Endothelial cell of umbilical vein (primary cell): ENCODE data around the gene AKAP1. TPM values are rescaled to one million over a fixed set of nuclear protein-coding genes. Genes with fewer than 3 reads are reported as not detected.

Source experiments
- BruUV-seq: library from RNA; stranded (reverse); fragments of 400-500 nt; replicated peaks from 2 replicates; lab custom pipeline; 2021; lab: Mats Ljungman, UMichigan
- CTCF ChIA-PET: fragments of 300-600, 350-600 bp; sonication (Branson Sonifier 250); formaldehyde crosslinking; loops from one replicate; lab custom pipeline; 2021; ENCODE audit warnings: antibody characterized with exemption, inconsistent platforms; lab: Charles Lee
- POLR2A ChIA-PET: fragments of 300-600, 350-600 bp; sonication (Branson Sonifier 250); formaldehyde crosslinking; loops from one replicate; lab custom pipeline; 2021; ENCODE audit warnings: antibody characterized with exemption, inconsistent platforms; lab: Charles Lee
- DNase-seq: peaks from one replicate; pipeline ENCODE4 v3.0.0-alpha.2; 2011; ENCODE audit warnings: low read depth, low spot score
- FAIRE-seq: peaks from 2 replicates; lab custom pipeline; 2011; peaks lifted over from hg19 to GRCh38; lab: Jason Lieb, UNC
- H2AFZ ChIP-seq: 2 replicates; pipeline ENCODE4 v1.6.0; 2012; ENCODE audit warnings: low read depth, low read length, control low read depth, inconsistent platforms
- H3K27ac ChIP-seq: 2 replicates; pipeline ENCODE4 v1.5.1; 2011; ENCODE audit warnings: low read depth, mild to moderate bottlenecking, control low read depth, low read length, moderate library complexity; ENCODE audit not compliant: insufficient read depth
- H3K27me3 ChIP-seq, 2 experiments: 2 replicates each; pipeline versions ENCODE4 v1.6.0 to v1.6.1; 2011; ENCODE audit warnings: low read length in 2 of 2, mixed read lengths in 1 of 2; ENCODE audit not compliant: control insufficient read depth in 2 of 2, insufficient read depth in 2 of 2
- H3K36me3 ChIP-seq, 2 experiments: 2 replicates in 1 of 2; 3 replicates in 1 of 2; pipeline ENCODE4 v1.5.1; 2011; ENCODE audit warnings: low read length in 2 of 2, mild to moderate bottlenecking in 1 of 2, moderate library complexity in 1 of 2; ENCODE audit not compliant: control insufficient read depth in 2 of 2, insufficient read depth in 2 of 2; ENCODE audit errors: extremely low read depth in 1 of 2
- H3K4me1 ChIP-seq: 3 replicates; pipeline ENCODE4 v1.5.1; 2011; ENCODE audit warnings: mild to moderate bottlenecking, low read length; ENCODE audit not compliant: control insufficient read depth, insufficient read depth; ENCODE audit errors: extremely low read depth
- H3K4me2 ChIP-seq: 2 replicates; pipeline ENCODE4 v1.6.1; 2011; ENCODE audit warnings: low read length, control low read depth, mixed read lengths; ENCODE audit not compliant: insufficient read depth
- H3K4me3 ChIP-seq, 3 experiments: fragments of 200-600 bp in 1 of 3; sonication (generic), shearing (Covaris generic) in 1 of 3; replicated peaks in 1 of 3; 2 replicates each; pipeline ENCODE4 v1.5.1; 2011 to 2016; ENCODE audit warnings: control low read depth in 3 of 3, low read length in 3 of 3, mild to moderate bottlenecking in 2 of 3, inconsistent platforms in 1 of 3, low read depth in 1 of 3, moderate library complexity in 1 of 3; ENCODE audit not compliant: insufficient read depth in 1 of 3
- H3K79me2 ChIP-seq: 2 replicates; pipeline ENCODE4 v1.6.0; 2012; ENCODE audit warnings: low read length, inconsistent platforms; ENCODE audit not compliant: control insufficient read depth, insufficient read depth
- H3K9ac ChIP-seq: replicated peaks from 2 replicates; pipeline ENCODE3; 2011; ENCODE audit warnings: low read length, control low read depth; ENCODE audit not compliant: insufficient read depth; ENCODE audit errors: extremely low read depth
- H3K9me1 ChIP-seq: replicated peaks from 3 replicates; pipeline ENCODE4 v1.6.0; 2011; ENCODE audit warnings: mild to moderate bottlenecking, low read length; ENCODE audit not compliant: control insufficient read depth, insufficient read depth; ENCODE audit errors: extremely low read depth
- H3K9me3 ChIP-seq: replicated peaks from 2 replicates; pipeline ENCODE4 v1.5.1; 2012; ENCODE audit warnings: low read length, inconsistent platforms; ENCODE audit not compliant: control insufficient read depth, insufficient read depth
- H4K20me1 ChIP-seq: replicated peaks from 2 replicates; pipeline ENCODE3; 2011; ENCODE audit warnings: mild to moderate bottlenecking, low read length; ENCODE audit not compliant: control insufficient read depth, insufficient read depth; ENCODE audit errors: extremely low read depth
- CTCF ChIP-seq, 2 donors: IDR thresholded peaks; 1 replicate in 1 of 2; 2 replicates in 1 of 2; pipeline ENCODE4 v1.5.1; 2011; ENCODE audit warnings: low read length in 2 of 2, mild to moderate bottlenecking in 2 of 2, moderate library complexity in 2 of 2, control low read depth in 1 of 2, inconsistent platforms in 1 of 2, low read depth in 1 of 2; ENCODE audit not compliant: insufficient read depth in 1 of 2; ENCODE audit errors: extremely low read depth in 1 of 2
- EZH2 ChIP-seq: IDR thresholded peaks from 2 replicates; pipeline ENCODE4 v1.6.1; 2012; ENCODE audit warnings: borderline replicate concordance, low read depth, mild to moderate bottlenecking, moderate library complexity, low read length, inconsistent platforms; ENCODE audit not compliant: severe bottlenecking
- FOS ChIP-seq: IDR thresholded peaks from 2 replicates; pipeline ENCODE4 v1.6.1; 2011; ENCODE audit warnings: mild to moderate bottlenecking, low read length, moderate library complexity, borderline replicate concordance; ENCODE audit not compliant: insufficient read depth
- GATA2 ChIP-seq: IDR thresholded peaks from 2 replicates; pipeline ENCODE4 v1.7.0; 2011; ENCODE audit warnings: low read depth, mild to moderate bottlenecking, moderate library complexity, mixed read lengths, low read length; ENCODE audit not compliant: insufficient read length, insufficient read depth
- JUN ChIP-seq: IDR thresholded peaks from 2 replicates; pipeline ENCODE4 v1.6.1; 2011; ENCODE audit warnings: borderline replicate concordance, low read depth; ENCODE audit not compliant: insufficient read length, insufficient read depth
- MAX ChIP-seq: IDR thresholded peaks from 2 replicates; pipeline ENCODE4 v1.6.1; 2011; ENCODE audit not compliant: insufficient read depth, insufficient read length
- MYC ChIP-seq: IDR thresholded peaks from one replicate; pipeline ENCODE4 v1.6.1; 2011; ENCODE audit warnings: mild to moderate bottlenecking, low read depth, low read length
- POLR2A ChIP-seq: IDR thresholded peaks from 2 replicates; pipeline ENCODE4 v1.6.1; 2012; ENCODE audit warnings: low read depth, mild to moderate bottlenecking, control low read depth, low read length
- POLR2AphosphoS5 ChIP-seq: IDR thresholded peaks from 2 replicates; pipeline ENCODE4 v1.6.1; 2012; ENCODE audit warnings: low read depth, mild to moderate bottlenecking, control low read depth, low read length, moderate library complexity; ENCODE audit not compliant: insufficient read depth
- dilution Hi-C: fragments of 300-500 bp; cut with MboI; formaldehyde crosslinking; loops from one replicate; pipeline ENCODE4 v1.15.0; 2019; ENCODE audit warnings: low sequenced_read_pairs; ENCODE audit not compliant: extremely low pct_ligation_motif_present
- intact Hi-C: fragments of 100-400 bp; cut with micrococcal nuclease; formaldehyde crosslinking; loops from one replicate; pipeline ENCODE4 v1.10.0; 2022
- polyA plus RNA-seq, 4 experiments: library from polyadenylated mRNA; depleted of rRNA in 3 of 4; stranded (reverse) in 3 of 4; unstranded in 1 of 4; fragments of >200 nt; gene quantifications; 2 replicates each; pipeline versions ENCODE4 v1.2.1 to v1.2.3, GENCODE V29; 2011 to 2012; ENCODE audit warnings: missing spikeins in 1 of 4
- total RNA-seq: library from RNA; stranded (reverse); gene quantifications from 2 replicates; pipeline ENCODE4 v1.2.3, GENCODE V29; 2021

AKAP1 gene
- total and polyA plus RNA-seq, 2 donors (not counting 3 experiments of a cell fraction or from before 2014, with no cell fraction given): 20.9 to 27.7 TPM

- no TSS peak for BruUV-seq
- Histone ChIP-seq H3K4me2 (no peak overlapping the region), H3K9me3 (no peaks in the 10 kb centered on the region), H2AFZ (no peak overlapping the region), H3K27ac (no peak overlapping the region), H3K79me2 (no peaks in the 10 kb centered on the region), H3K36me3 (no peaks in the 10 kb centered on the region), H3K4me3 (no peak overlapping the region), H3K9me1 (no peaks in the 10 kb centered on the region), H3K9ac (no peak overlapping the region), H4K20me1 (no peaks in the 10 kb centered on the region), H3K27me3 (no peaks in the 10 kb centered on the region), H3K4me1 (no peaks in the 10 kb centered on the region)
- ChIA-PET POLR2A (no interaction called here), CTCF (interaction anchor here (0.5 to 2.1 kb wide), 4 partner anchors 107 to 1292 kb away, joined by 3 to 9 read pairs (median 6); no protein-coding TSS in a partner anchor)
- FAIRE-seq: no peak
- intact Hi-C loops: no loop called here
- dilution Hi-C loops: no loop called here
- TF ChIP-seq MAX (no peak), FOS (no peak), POLR2AphosphoS5 (no peak), MYC (no peak), GATA2 (no peak), POLR2A (no peak), JUN (no peak), CTCF (IDR thresholded peaks at IDR 0.05; ENCODE audit: extremely low read depth in 1 of 2, insufficient read depth in 1 of 2, low read depth in 1 of 2, low read length in 2 of 2) (no peak), EZH2 (no peak)
- DNase-seq: no peak
These were observed 51.3 kb downstream of the AKAP1 start for GRCh38 chr17:57136355-57136754.
